Muscle layer of duodenum (tissue), 2 donors: Measurements from ENCODE around the gene NTN1.

Source experiments
- H3K27ac ChIP-seq: one replicate; pipeline ENCODE4 v1.7.0; 2013; ENCODE audit warnings: mild to moderate bottlenecking, low read length
- H3K27me3 ChIP-seq: one replicate; pipeline ENCODE4 v1.7.0; 2013; ENCODE audit warnings: low read depth, mild to moderate bottlenecking, control low read depth, low read length
- H3K36me3 ChIP-seq, 2 donors: one replicate each; pipeline ENCODE4 v1.7.0; 2013; ENCODE audit warnings: low read length in 2 of 2, control low read depth in 1 of 2, mild to moderate bottlenecking in 1 of 2; ENCODE audit not compliant: insufficient read depth in 2 of 2, control insufficient read depth in 1 of 2
- H3K4me1 ChIP-seq, 2 donors: one replicate each; pipeline ENCODE4 v1.7.0; 2013; ENCODE audit warnings: low read length in 2 of 2, mild to moderate bottlenecking in 2 of 2, control low read depth in 1 of 2, moderate library complexity in 1 of 2; ENCODE audit not compliant: insufficient read depth in 2 of 2, control insufficient read depth in 1 of 2
- H3K4me3 ChIP-seq, 2 donors: one replicate each; pipeline ENCODE4 v1.7.0; 2013; ENCODE audit warnings: low read length in 2 of 2, low read depth in 1 of 2, mild to moderate bottlenecking in 1 of 2
- H3K9me3 ChIP-seq, 2 donors: one replicate each; pipeline ENCODE4 v1.7.0; 2013; ENCODE audit warnings: low read length in 2 of 2, control low read depth in 1 of 2, mild to moderate bottlenecking in 1 of 2; ENCODE audit not compliant: control insufficient read depth in 1 of 2
- donor health status: healthy.

NTN1 gene

GRCh38 chr17:9232591-9233270, 211.4 kb downstream of the NTN1 start:
- Histone ChIP-seq H3K4me1 (peaks cover 0 to 13% of the 10 kb centered on the region in 2 donors), H3K9me3 (no peaks in the 10 kb centered on the region), H3K27me3 (no peaks in the 10 kb centered on the region), H3K36me3 (peaks cover 0 to 3% of the 10 kb centered on the region in 2 donors), H3K4me3 (no peak overlapping the region), H3K27ac (no peak overlapping the region)

- peaks cover 1 to 13% of the 10 kb centered on the region in 2 donors for H3K4me1 ChIP-seq
- H3K9me3 ChIP-seq: no peaks in the 10 kb centered on the region
- no peak overlapping the region for H3K27ac ChIP-seq
- no peaks in the 10 kb centered on the region for H3K27me3 ChIP-seq
- no peak overlapping the region for H3K4me3 ChIP-seq
- peaks cover 0 to 3% of the 10 kb centered on the region in 2 donors for H3K36me3 ChIP-seq
Measured at GRCh38 chr17:9233271-9233599, 211.9 kb downstream of the NTN1 start.

GRCh38 chr17:9233761-9234160, 212.5 kb downstream of the NTN1 start:
- peaks cover 0 to 3% of the 10 kb centered on the region in 2 donors for H3K36me3 ChIP-seq
- H3K4me1 ChIP-seq: peaks cover 7 to 18% of the 10 kb centered on the region in 2 donors
- H3K27me3 ChIP-seq: no peaks in the 10 kb centered on the region
- H3K27ac ChIP-seq: no peak overlapping the region
- H3K9me3 ChIP-seq: no peaks in the 10 kb centered on the region
- no peak overlapping the region for H3K4me3 ChIP-seq

- H3K36me3 ChIP-seq: peaks cover 0 to 3% of the 10 kb centered on the region in 2 donors
- no peak overlapping the region for H3K27ac ChIP-seq
- no peaks in the 10 kb centered on the region for H3K9me3 ChIP-seq
- peaks cover 7 to 25% of the 10 kb centered on the region in 2 donors for H3K4me1 ChIP-seq
- no peak overlapping the region for H3K4me3 ChIP-seq
- H3K27me3 ChIP-seq: no peaks in the 10 kb centered on the region
Measured at GRCh38 chr17:9234389-9234945, 213.2 kb downstream of the NTN1 start.

GRCh38 chr17:9235346-9235745, 214.0 kb downstream of the NTN1 start:
- peaks cover 0 to 3% of the 10 kb centered on the region in 2 donors for H3K36me3 ChIP-seq
- H3K9me3 ChIP-seq: no peaks in the 10 kb centered on the region
- no peak overlapping the region for H3K4me3 ChIP-seq
- H3K27me3 ChIP-seq: no peaks in the 10 kb centered on the region
- peaks cover 7 to 27% of the 10 kb centered on the region in 2 donors for H3K4me1 ChIP-seq
- H3K27ac ChIP-seq: no peak overlapping the region

GRCh38 chr17:9236286-9237052, 215.2 kb downstream of the NTN1 start:
- Histone ChIP-seq H3K4me1 (peaks cover 7 to 33% of the 10 kb centered on the region in 2 donors), H3K4me3 (no peak overlapping the region), H3K27me3 (no peaks in the 10 kb centered on the region), H3K9me3 (no peaks in the 10 kb centered on the region), H3K36me3 (peaks cover 0 to 3% of the 10 kb centered on the region in 2 donors), H3K27ac (no peak overlapping the region)

GRCh38 chr17:9237053-9237410, 215.7 kb downstream of the NTN1 start:
- Histone ChIP-seq H3K9me3 (no peaks in the 10 kb centered on the region), H3K4me1 (peaks cover 7 to 33% of the 10 kb centered on the region in 2 donors), H3K4me3 (no peak overlapping the region), H3K36me3 (peaks cover 0 to 3% of the 10 kb centered on the region in 2 donors), H3K27me3 (no peaks in the 10 kb centered on the region), H3K27ac (no peak overlapping the region)

GRCh38 chr17:9237661-9238301, 216.5 kb downstream of the NTN1 start:
- peaks cover 8 to 33% of the 10 kb centered on the region in 2 donors for H3K4me1 ChIP-seq
- H3K4me3 ChIP-seq: no peak overlapping the region
- no peaks in the 10 kb centered on the region for H3K9me3 ChIP-seq
- no peaks in the 10 kb centered on the region for H3K27me3 ChIP-seq
- peaks cover 0 to 3% of the 10 kb centered on the region in 2 donors for H3K36me3 ChIP-seq
- no peak overlapping the region for H3K27ac ChIP-seq

- Histone ChIP-seq H3K27me3 (no peaks in the 10 kb centered on the region), H3K9me3 (no peaks in the 10 kb centered on the region), H3K4me1 (peaks cover 11 to 41% of the 10 kb centered on the region in 2 donors), H3K36me3 (peaks cover 0 to 3% of the 10 kb centered on the region in 2 donors), H3K27ac (peak overlapping the region; percentile 72), H3K4me3 (peak overlapping the region in 1 of 2 donors; percentile 53)
Measured at GRCh38 chr17:9238340-9239245, 217.3 kb downstream of the NTN1 start.

- H3K36me3 ChIP-seq: peaks cover 0 to 3% of the 10 kb centered on the region in 2 donors
- H3K4me3 ChIP-seq: peak overlapping the region; percentile 46 to 53
- peak overlapping the region; percentile 72 for H3K27ac ChIP-seq
- H3K4me1 ChIP-seq: peaks cover 11 to 47% of the 10 kb centered on the region in 2 donors
- H3K27me3 ChIP-seq: no peaks in the 10 kb centered on the region
- H3K9me3 ChIP-seq: no peaks in the 10 kb centered on the region
Measured at GRCh38 chr17:9239246-9239792, 218.0 kb downstream of the NTN1 start.
